GM23338 (cell line): ENCODE measurements around the gene HAUS2. TPM values are rescaled to one million over a fixed set of nuclear protein-coding genes. Genes with fewer than 3 reads are reported as not detected.

ENCODE experiments used
- ATAC-seq: fragments of 200-7000 bp; cut with Tn5 transposase; 3 replicates; pipeline ENCODE4 v1.9.1; 2020
- DNase-seq: peaks from one replicate; pipeline ENCODE4 v3.0.0-alpha.2; 2015; ENCODE audit warnings: low spot score
- H2AFZ ChIP-seq: fragments of 200-600 bp; sonication (generic); 2 replicates; pipeline ENCODE4 v1.8.0; 2016; ENCODE audit warnings: antibody characterized with exemption, mild to moderate bottlenecking, moderate library complexity
- H3F3A ChIP-seq: fragments of 200-600 bp; sonication (generic); replicated peaks from 2 replicates; pipeline ENCODE4 v1.8.0; 2017; ENCODE audit warnings: antibody characterized with exemption, mixed run types, low read depth
- H3K27ac ChIP-seq: fragments of 200-600 bp; sonication (generic); 2 replicates; pipeline ENCODE4 v1.6.1; 2016; ENCODE audit warnings: low read depth
- H3K27me3 ChIP-seq: fragments of 200-600 bp; sonication (generic); 2 replicates; pipeline ENCODE4 v1.8.0; 2016; ENCODE audit warnings: mild to moderate bottlenecking, mixed run types, moderate library complexity; ENCODE audit not compliant: insufficient read depth
- H3K36me3 ChIP-seq: fragments of 200-600 bp; sonication (generic); 2 replicates; pipeline ENCODE4 v1.8.0; 2016; ENCODE audit warnings: mild to moderate bottlenecking; ENCODE audit not compliant: insufficient read depth
- H3K4me1 ChIP-seq: fragments of 200-600 bp; sonication (generic); 2 replicates; pipeline ENCODE4 v1.8.0; 2016; ENCODE audit warnings: mild to moderate bottlenecking, moderate library complexity; ENCODE audit not compliant: insufficient read depth
- H3K4me2 ChIP-seq: fragments of 200-600 bp; sonication (generic); 2 replicates; pipeline ENCODE4 v1.7.1; 2017; ENCODE audit warnings: mixed run types
- H3K4me3 ChIP-seq: fragments of 200-600 bp; sonication (generic); 2 replicates; pipeline ENCODE4 v1.6.1; 2016; ENCODE audit warnings: mixed run types
- H3K79me2 ChIP-seq: fragments of 200-600 bp; sonication (generic); replicated peaks from 2 replicates; pipeline ENCODE4 v1.8.0; 2017; ENCODE audit warnings: mild to moderate bottlenecking; ENCODE audit not compliant: insufficient read depth
- H3K9me2 ChIP-seq: fragments of 200-600 bp; sonication (generic); 2 replicates; pipeline ENCODE4 v1.8.0; 2017; ENCODE audit not compliant: insufficient read depth
- H4K20me1 ChIP-seq: fragments of 200-600 bp; sonication (generic); replicated peaks from 2 replicates; pipeline ENCODE4 v1.8.0; 2017; ENCODE audit warnings: mild to moderate bottlenecking; ENCODE audit not compliant: insufficient read depth
- H3K27ac Mint-ChIP-seq: 2 replicates; pipeline ENCODE4 v1.8.0; 2020; ENCODE audit warnings: inconsistent platforms, mild to moderate bottlenecking, moderate library complexity, mixed read lengths
- H3K27me3 Mint-ChIP-seq: 3 replicates; pipeline ENCODE4 v1.8.0; 2022; ENCODE audit warnings: low read depth, mild to moderate bottlenecking, moderate library complexity, mixed read lengths, inconsistent platforms; ENCODE audit not compliant: insufficient read depth, poor library complexity
- H3K36me3 Mint-ChIP-seq: 3 replicates; pipeline ENCODE4 v1.8.0; 2021; ENCODE audit warnings: low read depth, mild to moderate bottlenecking, inconsistent platforms, moderate library complexity, mixed read lengths
- H3K4me1 Mint-ChIP-seq: 3 replicates; pipeline ENCODE4 v1.8.0; 2020; ENCODE audit warnings: mild to moderate bottlenecking, inconsistent platforms, mixed read lengths
- H3K4me3 Mint-ChIP-seq: 3 replicates; pipeline ENCODE4 v1.8.0; 2021; ENCODE audit warnings: moderate library complexity, mild to moderate bottlenecking, inconsistent platforms, mixed read lengths
- H3K9me3 Mint-ChIP-seq: 3 replicates; pipeline ENCODE4 v1.8.0; 2020; ENCODE audit warnings: moderate library complexity, mild to moderate bottlenecking, inconsistent platforms, mixed read lengths
- CTCF ChIP-seq, 2 experiments: fragments of 200-600 bp in 1 of 2; sonication (generic) in 1 of 2; conservative IDR thresholded peaks; 2 replicates each; pipeline versions ENCODE4 v1.5.1 to v1.6.1; 2016 to 2017; ENCODE audit warnings: antibody characterized with exemption in 2 of 2, low read depth in 2 of 2, mild to moderate bottlenecking in 2 of 2, moderate library complexity in 1 of 2
- JUNB ChIP-seq: IDR thresholded peaks from one replicate; pipeline ENCODE4 v1.6.1; 2016; ENCODE audit warnings: antibody characterized with exemption; ENCODE audit not compliant: unreplicated experiment
- NANOG ChIP-seq: IDR thresholded peaks from 2 replicates; pipeline ENCODE4 v1.6.1; 2016; ENCODE audit warnings: antibody characterized with exemption, borderline replicate concordance
- POLR2AphosphoS5 ChIP-seq: IDR thresholded peaks from 2 replicates; pipeline ENCODE4 v1.6.1; 2016; ENCODE audit warnings: antibody characterized with exemption, low read depth
- REST ChIP-seq: IDR thresholded peaks from one replicate; pipeline ENCODE4 v1.6.1; 2018; ENCODE audit warnings: antibody characterized with exemption; ENCODE audit not compliant: unreplicated experiment
- STAT1 ChIP-seq: IDR thresholded peaks from one replicate; pipeline ENCODE4 v1.6.1; 2016; ENCODE audit warnings: antibody characterized with exemption; ENCODE audit not compliant: unreplicated experiment
- ZNF114 ChIP-seq: fragments of 250-450 bp; sonication (Bioruptor Pico); IDR thresholded peaks from 2 replicates; pipeline ENCODE4 v1.5.0; 2020; ENCODE audit warnings: mild to moderate bottlenecking, moderate library complexity
- ZNF331 ChIP-seq: fragments of 250-450 bp; sonication (Bioruptor Pico); IDR thresholded peaks from 2 replicates; pipeline ENCODE4 v1.5.0; 2020; ENCODE audit warnings: low read depth, mild to moderate bottlenecking, moderate library complexity
- polyA plus RNA-seq: library from polyadenylated mRNA; unstranded; fragments of >200 nt; fragmentation: Nextera tagmentation; extraction: Ambion mirVana; gene quantifications from 2 replicates; pipeline ENCODE4 v1.2.1, GENCODE V29; 2016
- total RNA-seq: library from RNA; depleted of rRNA; stranded (reverse); fragments of >200 nt; shearing (Covaris generic); gene quantifications from 2 replicates; pipeline ENCODE4 v1.2.3, GENCODE V29; 2014
- TF ChIP-seq, protein P1 (sequence below): fragments of 250-450 bp; sonication (Bioruptor Pico); IDR thresholded peaks from 2 replicates; pipeline ENCODE4 v1.5.0; 2020; ENCODE audit warnings: mild to moderate bottlenecking, moderate library complexity

Gene HAUS2
- total and polyA plus RNA-seq, 2 experiments from 2014 or later, result 30.9 to 32.7 TPM

DNA sequence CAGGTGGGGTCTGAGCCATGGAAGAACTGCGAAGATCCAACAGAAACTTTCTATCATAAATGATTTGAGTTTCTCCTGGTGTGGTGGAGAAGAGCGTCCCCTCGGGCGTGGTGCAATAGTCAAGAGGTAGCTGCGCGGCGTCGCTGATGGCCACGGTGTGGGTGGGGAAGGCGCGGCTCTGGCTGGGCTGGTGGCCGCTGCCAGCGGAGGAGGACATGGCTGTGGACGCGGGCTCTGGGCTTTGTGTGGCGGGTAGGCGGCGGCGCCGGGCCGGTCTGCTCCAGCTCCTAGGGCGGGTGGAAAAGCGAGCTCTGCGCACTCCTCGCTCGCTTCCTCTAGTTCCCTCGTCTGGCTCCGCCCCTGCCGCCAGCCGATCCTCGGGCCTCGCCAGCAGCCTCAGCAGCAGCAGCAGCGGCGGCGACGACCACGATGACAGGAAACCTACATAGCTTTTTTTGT is 32.7 kb downstream of the HAUS2 start:
- H3K27me3 Mint-ChIP-seq, result peaks cover 28% of the 10 kb centered on the region
- no peaks in the 10 kb centered on the region for H3K9me3 Mint-ChIP-seq
- Histone ChIP-seq H2AFZ (peak overlapping the region; percentile 89; the same call in 1 of the 2 replicates), H3K27me3 (peaks cover 57% of the 10 kb centered on the region), H3K4me3 (peak overlapping the region; percentile 62), H3K27ac (no peak overlapping the region), H3K79me2 (peaks cover 8% of the 10 kb centered on the region), H3K4me1 (peaks cover 29% of the 10 kb centered on the region), H3K36me3 (no peaks in the 10 kb centered on the region), H3K4me2 (peak overlapping the region; percentile 85), H3K9me2 (no peaks in the 10 kb centered on the region), H3F3A (peaks cover 3% of the 10 kb centered on the region; the same call in 1 of the 2 replicates), H4K20me1 (peaks cover 18% of the 10 kb centered on the region; the same call in 1 of the 2 replicates)
- no peaks in the 10 kb centered on the region for H3K36me3 Mint-ChIP-seq
- ATAC-seq (peak; percentile 97), DNase-seq (peak; percentile 95)
- H3K4me1 Mint-ChIP-seq, result peaks cover 35% of the 10 kb centered on the region
- peak; percentile 44 for TF ChIP-seq POLR2AphosphoS5
- TF ChIP-seq ZNF114 (CRISPR knock-in tag), result no peak
- H3K4me3 Mint-ChIP-seq, result peak overlapping the region; percentile 81
- peak overlapping the region; percentile 25; the same call in 1 of the 2 replicates for H3K27ac Mint-ChIP-seq

DNA sequence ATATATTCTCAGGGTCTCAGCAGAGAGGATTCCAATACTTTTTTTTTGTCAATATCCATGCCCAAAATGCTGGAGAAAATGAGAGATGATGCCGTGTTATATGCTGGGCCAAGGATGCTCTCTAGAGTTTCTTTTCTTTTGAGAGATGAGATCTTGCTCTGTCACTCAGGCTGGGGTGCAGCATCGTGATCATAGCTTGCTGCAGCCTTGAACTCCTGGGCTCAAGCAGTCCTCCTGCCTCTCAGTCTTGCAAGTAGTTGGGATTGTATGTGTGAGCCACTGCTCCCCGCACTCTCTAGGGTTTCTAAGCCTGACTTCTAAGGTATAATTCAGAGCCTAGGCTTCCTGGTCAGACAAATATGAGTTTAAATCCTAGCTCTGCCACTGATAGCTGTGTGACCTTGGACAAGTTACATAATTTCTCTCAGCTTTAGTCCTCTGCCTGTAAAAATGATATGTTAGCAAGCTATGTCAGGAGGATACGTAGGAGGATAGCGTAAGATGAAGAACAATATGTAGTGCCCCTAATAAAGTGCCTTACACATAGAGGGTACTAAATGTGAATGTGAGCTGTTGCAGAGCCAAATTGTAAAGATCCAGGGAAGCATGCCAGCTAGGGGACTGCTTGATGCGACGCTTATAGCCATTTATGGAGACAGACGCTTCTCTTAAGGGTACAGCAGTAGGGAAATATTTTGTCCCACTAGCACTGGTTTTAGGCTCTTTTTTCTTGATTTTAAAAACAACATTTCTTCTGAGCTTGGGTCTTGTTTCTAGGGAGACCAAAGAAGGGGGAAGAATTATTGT is 34.1 kb downstream of the HAUS2 start:
- Histone ChIP-seq H3K27me3 (peaks cover 43% of the 10 kb centered on the region), H3K4me2 (no peak overlapping the region), H3K27ac (no peak overlapping the region), H3K36me3 (no peaks in the 10 kb centered on the region), H3K4me3 (no peak overlapping the region), H3F3A (no peaks in the 10 kb centered on the region; the same call in 1 of the 2 replicates), H2AFZ (no peak overlapping the region), H3K9me2 (no peaks in the 10 kb centered on the region), H4K20me1 (peaks cover 7% of the 10 kb centered on the region; the same call in 1 of the 2 replicates), H3K79me2 (peaks cover 4% of the 10 kb centered on the region; the same call in 1 of the 2 replicates), H3K4me1 (peaks cover 27% of the 10 kb centered on the region)
- no peak for TF ChIP-seq CTCF (conservative IDR thresholded peaks at IDR 0.05; ENCODE audit: low read depth in 2 of 2)
- no peak for TF ChIP-seq NANOG
- no peak for TF ChIP-seq STAT1
- TF ChIP-seq, protein P1, sequence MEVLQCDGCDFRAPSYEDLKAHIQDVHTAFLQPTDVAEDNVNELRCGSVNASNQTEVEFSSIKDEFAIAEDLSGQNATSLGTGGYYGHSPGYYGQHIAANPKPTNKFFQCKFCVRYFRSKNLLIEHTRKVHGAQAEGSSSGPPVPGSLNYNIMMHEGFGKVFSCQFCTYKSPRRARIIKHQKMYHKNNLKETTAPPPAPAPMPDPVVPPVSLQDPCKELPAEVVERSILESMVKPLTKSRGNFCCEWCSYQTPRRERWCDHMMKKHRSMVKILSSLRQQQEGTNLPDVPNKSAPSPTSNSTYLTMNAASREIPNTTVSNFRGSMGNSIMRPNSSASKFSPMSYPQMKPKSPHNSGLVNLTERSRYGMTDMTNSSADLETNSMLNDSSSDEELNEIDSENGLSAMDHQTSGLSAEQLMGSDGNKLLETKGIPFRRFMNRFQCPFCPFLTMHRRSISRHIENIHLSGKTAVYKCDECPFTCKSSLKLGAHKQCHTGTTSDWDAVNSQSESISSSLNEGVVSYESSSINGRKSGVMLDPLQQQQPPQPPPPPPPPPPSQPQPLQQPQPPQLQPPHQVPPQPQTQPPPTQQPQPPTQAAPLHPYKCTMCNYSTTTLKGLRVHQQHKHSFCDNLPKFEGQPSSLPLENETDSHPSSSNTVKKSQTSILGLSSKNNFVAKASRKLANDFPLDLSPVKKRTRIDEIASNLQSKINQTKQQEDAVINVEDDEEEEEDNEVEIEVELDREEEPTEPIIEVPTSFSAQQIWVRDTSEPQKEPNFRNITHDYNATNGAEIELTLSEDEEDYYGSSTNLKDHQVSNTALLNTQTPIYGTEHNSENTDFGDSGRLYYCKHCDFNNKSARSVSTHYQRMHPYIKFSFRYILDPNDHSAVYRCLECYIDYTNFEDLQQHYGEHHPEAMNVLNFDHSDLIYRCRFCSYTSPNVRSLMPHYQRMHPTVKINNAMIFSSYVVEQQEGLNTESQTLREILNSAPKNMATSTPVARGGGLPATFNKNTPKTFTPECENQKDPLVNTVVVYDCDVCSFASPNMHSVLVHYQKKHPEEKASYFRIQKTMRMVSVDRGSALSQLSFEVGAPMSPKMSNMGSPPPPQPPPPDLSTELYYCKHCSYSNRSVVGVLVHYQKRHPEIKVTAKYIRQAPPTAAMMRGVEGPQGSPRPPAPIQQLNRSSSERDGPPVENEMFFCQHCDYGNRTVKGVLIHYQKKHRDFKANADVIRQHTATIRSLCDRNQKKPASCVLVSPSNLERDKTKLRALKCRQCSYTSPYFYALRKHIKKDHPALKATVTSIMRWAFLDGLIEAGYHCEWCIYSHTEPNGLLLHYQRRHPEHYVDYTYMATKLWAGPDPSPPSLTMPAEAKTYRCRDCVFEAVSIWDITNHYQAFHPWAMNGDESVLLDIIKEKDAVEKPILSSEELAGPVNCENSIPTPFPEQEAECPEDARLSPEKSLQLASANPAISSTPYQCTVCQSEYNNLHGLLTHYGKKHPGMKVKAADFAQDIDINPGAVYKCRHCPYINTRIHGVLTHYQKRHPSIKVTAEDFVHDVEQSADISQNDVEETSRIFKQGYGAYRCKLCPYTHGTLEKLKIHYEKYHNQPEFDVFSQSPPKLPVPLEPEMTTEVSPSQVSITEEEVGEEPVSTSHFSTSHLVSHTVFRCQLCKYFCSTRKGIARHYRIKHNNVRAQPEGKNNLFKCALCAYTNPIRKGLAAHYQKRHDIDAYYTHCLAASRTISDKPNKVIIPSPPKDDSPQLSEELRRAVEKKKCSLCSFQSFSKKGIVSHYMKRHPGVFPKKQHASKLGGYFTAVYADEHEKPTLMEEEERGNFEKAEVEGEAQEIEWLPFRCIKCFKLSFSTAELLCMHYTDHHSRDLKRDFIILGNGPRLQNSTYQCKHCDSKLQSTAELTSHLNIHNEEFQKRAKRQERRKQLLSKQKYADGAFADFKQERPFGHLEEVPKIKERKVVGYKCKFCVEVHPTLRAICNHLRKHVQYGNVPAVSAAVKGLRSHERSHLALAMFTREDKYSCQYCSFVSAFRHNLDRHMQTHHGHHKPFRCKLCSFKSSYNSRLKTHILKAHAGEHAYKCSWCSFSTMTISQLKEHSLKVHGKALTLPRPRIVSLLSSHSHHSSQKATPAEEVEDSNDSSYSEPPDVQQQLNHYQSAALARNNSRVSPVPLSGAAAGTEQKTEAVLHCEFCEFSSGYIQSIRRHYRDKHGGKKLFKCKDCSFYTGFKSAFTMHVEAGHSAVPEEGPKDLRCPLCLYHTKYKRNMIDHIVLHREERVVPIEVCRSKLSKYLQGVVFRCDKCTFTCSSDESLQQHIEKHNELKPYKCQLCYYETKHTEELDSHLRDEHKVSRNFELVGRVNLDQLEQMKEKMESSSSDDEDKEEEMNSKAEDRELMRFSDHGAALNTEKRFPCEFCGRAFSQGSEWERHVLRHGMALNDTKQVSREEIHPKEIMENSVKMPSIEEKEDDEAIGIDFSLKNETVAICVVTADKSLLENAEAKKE (CRISPR knock-in tag), result no peak
- no peak for TF ChIP-seq REST
- no peak for TF ChIP-seq ZNF114 (CRISPR knock-in tag)
- no peak for TF ChIP-seq JUNB
- no peak for TF ChIP-seq ZNF331
- DNase-seq (no peak), ATAC-seq (no peak)
- no peaks in the 10 kb centered on the region for H3K36me3 Mint-ChIP-seq
- H3K9me3 Mint-ChIP-seq, result no peaks in the 10 kb centered on the region
- H3K27me3 Mint-ChIP-seq, result peaks cover 18% of the 10 kb centered on the region
- no peak overlapping the region for H3K27ac Mint-ChIP-seq
- no peak overlapping the region for H3K4me3 Mint-ChIP-seq
- H3K4me1 Mint-ChIP-seq, result peaks cover 31% of the 10 kb centered on the region
